ENCODE data around the gene STMND1.
A peak's percentile ranks its signal among the peaks of the same experiment; 100 is the strongest.
"Not testable (repeated sequence)": the region's sequence is repeated elsewhere in the genome, so short reads cannot be mapped to it uniquely, and the experiment has no call there.

The STMND1 gene
- long read RNA-seq, donor 1, result 0 reads
- long read RNA-seq, donor 2, result 0 reads
- long read RNA-seq, donor 3, result 0 reads
- long read RNA-seq, donor 4, result 0 reads
- long read RNA-seq, donor 5, result 0 reads
- long read RNA-seq, donor 6, result 0 reads
- long read RNA-seq, donor 7, result 0 reads
- long read RNA-seq, donor 8, result 0 reads

DNA sequence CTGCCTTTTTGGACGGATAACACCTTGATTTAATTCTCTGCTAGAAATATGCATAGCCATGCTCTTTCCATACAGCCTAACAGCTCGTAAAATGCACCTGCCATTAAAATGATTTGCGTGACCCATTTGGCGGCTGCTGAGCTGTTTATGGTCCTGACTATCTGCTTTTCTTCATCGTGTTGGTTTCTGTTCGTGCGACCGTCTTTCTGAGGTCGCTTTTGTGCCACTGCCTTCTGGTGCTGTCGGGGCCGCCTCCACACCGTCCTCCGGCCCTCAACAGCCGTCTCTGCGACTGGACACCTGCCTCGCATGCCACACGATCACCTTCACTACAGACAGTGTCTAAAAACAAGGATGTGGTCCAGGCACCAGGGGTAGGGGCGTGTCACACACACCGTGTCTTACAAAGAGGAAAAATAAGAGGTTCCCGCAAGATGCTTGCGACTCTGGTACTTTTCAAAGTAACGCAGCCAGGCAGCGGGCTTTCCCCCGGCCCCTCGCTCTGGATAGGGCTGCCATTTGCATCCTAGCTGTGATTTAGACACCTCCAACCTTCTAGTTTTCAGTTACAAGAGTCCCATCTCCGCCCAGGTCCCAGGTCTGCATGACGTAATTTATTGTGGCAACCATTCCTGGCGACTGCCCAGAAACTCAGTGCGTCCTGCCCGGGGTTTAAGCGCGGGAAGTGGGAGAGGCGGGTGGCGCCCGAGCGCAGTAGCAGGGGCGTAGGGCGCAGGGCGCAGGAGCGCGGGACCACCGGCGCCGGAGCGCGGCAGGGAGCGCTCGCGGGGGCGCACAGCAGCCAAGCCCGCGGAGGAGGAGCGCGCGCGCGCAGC, at the start of gene STMND1:
STMND1 (plus strand) TSS at position 629 of the 836 bp plus-strand sequence. CDS start 208 bp downstream, outside the sequence.
- peak; percentile 82 for DNase-seq

DNA sequence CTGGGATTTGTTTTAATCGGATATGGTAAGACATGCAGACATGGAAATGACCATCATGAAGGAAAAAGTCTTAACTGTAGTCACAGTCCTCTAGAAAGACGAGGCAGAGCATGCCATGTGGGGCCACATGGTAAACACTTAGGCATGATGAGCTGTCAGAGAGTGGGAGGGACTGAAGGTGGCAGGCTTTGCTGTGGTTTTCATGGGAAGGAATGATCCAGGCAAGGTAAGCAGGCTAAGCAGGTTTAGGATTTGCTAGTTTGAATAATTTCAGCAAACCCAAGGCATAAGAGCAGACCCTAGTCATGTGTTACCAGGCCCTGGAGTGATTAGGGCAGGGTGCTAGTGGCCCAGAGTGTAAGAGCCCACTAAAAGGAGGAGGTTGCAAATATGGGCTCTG, 47.2 kb upstream of the STMND1 start:
- DNase-seq, result no peak

DNA sequence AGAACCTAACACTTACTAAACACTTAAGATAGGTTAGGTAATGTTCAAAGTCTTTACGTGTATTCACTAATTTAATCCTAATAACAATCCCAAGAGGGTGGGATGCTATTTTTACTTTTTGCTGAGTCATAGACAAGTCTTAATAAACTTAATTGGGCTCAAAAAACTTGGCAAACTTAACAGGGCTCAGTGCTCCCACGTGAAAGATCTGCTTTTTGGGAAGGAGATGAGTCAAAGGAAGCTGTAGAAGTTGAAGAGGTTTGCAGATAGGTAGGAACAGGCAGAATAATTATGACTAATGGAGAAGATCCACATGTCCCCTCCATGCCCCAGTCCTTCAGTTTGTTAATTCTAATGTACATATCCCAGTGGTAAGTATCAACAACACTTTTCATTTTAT, 44.5 kb upstream of the STMND1 start:
- no peak for DNase-seq

- DNase-seq, result no peak
These were observed 43.3 kb upstream of the STMND1 start for GRCh38 chr6:17058550-17058949.

- no peak for DNase-seq
These were observed 42.8 kb upstream of the STMND1 start for GRCh38 chr6:17059022-17059421.

- DNase-seq, result no peak
These were observed 42.0 kb upstream of the STMND1 start for GRCh38 chr6:17059850-17060249.

GRCh38 chr6:17061097-17061496, 40.8 kb upstream of the STMND1 start:
- no peak for DNase-seq

DNA sequence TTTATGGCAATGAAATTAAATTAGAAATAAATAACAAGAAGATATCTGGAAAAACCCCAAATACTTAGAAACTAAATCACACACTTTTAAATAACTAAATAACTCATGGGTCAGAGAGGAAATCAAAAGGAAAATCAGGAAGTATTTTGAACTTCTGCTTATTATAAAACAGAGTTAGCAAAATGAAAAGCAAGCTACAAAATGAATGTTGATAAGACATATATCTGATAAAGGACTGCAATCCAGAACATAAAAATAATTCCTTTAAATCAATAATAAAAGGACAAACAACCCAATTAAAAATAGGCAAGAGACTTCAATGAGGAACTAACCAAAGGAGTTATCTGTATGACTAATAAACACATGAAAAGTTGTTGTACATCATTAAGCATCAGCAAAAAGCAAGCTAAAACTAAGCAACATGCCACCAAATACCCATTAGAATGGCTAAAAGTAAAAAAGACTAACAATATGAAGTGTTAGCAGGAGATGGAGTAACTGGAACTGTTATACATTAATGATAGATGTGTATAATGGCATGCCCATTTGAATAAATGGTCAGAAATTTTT, 38.9 kb upstream of the STMND1 start:
- no peak for DNase-seq

DNA sequence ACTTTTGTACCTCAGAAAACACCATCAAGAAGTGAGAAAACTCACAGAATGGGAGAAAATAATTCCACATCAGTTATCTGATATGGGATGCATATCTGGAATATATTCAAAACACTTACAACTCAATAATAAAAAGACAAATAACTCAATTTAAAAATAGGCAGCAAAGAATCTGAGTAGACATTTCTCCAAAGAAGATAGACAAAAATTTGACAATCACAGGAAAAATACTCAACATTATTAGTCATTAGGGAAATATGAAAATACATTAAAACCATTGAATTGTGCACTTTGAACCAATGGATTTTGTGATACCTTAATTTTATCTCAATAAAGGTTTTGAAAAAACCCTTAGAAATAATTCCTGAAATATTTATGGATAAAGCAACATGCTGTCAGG, 36.9 kb upstream of the STMND1 start:
- DNase-seq, result no peak

- DNase-seq, result no peak
These were observed 35.2 kb upstream of the STMND1 start for GRCh38 chr6:17066610-17067009.

DNA sequence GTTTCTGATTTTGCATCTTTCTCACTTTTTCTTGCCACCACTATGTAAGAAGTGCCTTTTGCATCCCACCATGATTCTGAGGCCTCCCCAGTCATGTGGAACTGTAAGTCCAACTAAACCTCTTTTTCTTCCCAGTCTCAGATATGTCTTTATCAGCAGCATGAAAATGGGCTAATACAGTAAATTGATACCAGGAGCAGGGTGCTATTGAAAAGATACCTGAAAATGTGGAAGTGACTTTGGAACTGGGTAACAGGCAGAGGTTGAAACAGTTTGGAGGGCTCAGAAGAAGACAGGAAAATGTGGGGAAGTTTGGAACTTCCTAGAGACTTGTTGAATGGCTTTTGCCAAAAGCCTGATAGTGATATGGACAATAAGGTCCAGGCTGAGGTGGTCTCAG, 32.9 kb upstream of the STMND1 start:
- DNase-seq, result not testable (repeated sequence)

GRCh38 chr6:17070400-17070799, 31.4 kb upstream of the STMND1 start:
- DNase-seq, result not testable (repeated sequence)

DNA sequence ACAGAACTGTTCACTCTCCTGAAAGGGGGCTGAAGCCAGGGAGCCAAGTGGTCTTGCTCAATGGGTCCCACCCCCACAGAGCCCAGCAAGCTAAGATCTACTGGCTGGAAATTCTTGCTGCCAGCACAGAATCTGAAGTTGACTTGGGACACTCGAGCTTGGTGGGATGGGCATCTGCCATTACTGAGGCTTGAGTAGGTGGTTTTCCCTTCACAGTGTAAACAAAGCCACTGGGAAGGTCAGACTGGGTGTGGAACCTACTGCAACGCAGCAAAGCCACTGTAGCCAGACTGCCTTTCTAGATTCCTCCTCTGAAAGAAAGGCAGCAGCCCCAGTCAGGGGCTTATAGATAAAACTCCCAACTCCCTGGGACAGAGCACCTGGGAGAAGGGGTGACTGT, 28.3 kb upstream of the STMND1 start:
- not testable (repeated sequence) for DNase-seq

DNA sequence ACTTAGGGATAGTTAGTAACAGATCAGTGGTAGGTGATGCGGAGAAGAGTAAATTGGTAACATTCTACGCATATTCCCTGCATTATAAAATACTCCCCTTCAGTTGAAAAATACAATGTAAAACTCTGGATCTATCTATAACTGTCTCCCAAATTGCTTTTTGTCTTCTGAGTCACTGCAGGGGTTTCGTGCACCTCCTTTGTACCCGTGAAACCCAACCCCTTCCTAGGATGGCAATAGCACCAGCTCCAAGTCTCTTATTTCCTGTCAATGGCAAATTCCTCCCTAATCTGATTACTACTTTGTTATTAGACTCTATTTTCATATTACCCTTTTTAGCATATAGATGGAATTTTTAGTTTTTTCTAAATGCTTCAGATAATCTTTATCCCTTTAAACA, 20.6 kb upstream of the STMND1 start:
- no peak for DNase-seq

DNA sequence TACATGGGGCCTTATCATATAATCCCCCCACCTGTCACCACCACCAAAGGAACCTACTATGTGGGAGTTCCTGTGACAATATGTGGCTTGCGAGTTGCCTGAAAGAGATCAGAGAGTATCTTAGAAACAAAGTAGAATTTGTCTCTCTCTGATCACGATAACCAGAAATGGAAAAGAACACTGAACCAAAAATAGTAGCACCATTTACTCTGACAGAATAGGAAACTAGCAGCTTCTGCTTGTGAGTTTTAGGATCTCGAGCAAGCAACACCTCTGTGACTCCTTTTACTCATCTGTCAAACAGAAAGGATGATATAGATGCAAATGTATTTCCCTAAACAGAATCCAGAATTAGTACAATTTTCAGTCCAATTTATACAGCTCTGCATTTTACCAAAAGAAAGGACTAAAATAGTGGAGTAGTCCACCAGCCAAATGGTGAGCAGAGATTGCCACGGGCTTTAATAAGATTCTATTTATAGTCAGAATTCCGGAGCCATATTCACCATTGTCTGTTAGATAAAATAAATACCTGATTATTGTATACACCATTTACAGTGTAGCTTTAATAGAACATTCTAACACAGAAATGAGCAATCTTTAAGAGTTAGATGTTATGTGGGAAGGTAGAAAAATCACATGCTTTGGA, 19.9 kb upstream of the STMND1 start:
- DNase-seq, result no peak

DNA sequence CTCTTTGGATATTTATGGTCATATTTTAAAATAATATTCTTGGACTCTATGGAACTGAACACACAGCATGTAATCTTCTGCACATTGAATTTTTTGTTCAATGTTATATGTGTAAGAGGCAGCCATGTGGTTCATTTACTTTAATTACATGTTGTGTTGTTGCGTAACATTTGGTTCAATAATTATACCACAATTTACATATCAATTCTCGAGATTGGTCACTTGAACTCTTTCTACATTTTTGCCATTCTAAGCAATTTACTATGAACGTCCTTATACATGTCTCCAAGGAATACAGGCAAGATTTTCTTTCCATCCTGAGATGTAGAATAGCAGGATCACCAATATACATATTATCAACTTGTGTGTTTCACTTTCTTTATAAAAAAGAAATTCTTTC, 18.5 kb upstream of the STMND1 start:
- DNase-seq, result no peak

GRCh38 chr6:17086469-17086868, 15.4 kb upstream of the STMND1 start:
- DNase-seq, result no peak

DNA sequence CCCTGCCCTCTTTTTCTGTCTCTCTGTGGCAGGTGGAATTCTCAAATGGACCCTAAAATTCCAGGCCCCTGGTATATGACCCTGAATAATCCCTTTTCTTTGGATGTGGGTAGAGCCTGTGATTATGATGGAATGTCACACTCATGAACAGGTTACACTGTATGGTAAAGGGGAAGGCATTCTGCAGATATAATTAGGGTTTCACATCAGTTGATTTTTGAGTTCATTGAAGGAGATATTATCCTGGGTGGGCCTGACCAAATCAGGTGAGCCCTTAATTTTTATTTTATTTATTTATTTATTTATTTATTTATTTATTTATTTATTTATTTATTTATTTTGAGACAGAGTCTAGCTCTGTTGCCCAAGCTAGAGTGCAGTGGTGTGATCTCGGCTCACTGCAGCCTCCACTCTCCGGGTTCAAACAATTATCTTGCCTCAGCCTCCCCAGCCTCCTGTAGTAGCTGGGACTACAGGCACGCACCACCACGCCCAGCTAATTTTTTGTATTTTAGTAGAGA, 13.7 kb upstream of the STMND1 start:
- DNase-seq, result no peak

GRCh38 chr6:17091122-17091521, 10.7 kb upstream of the STMND1 start:
- no peak for DNase-seq

DNA sequence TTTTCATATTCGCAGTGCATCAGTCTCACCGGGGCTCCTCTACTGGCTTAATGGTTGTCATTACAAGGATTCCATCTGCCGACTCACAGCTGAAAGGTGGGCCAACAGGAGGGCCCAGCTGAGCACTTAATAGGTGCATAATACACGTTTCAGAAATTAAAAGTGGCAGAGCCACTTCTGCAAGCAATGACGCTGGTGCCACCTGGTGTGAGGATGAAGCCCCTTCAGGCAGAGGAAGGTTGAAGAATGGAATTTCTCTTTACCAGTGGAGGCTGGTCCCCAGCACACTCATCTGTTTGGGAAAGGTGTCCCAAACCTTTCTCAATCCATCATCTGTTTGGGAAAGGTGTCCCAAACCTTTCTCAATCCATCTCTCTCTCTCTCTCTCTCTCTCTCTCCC, 8.2 kb upstream of the STMND1 start:
- DNase-seq, result no peak

- no peak for DNase-seq
These were observed 5.8 kb upstream of the STMND1 start for GRCh38 chr6:17096096-17096495.

DNA sequence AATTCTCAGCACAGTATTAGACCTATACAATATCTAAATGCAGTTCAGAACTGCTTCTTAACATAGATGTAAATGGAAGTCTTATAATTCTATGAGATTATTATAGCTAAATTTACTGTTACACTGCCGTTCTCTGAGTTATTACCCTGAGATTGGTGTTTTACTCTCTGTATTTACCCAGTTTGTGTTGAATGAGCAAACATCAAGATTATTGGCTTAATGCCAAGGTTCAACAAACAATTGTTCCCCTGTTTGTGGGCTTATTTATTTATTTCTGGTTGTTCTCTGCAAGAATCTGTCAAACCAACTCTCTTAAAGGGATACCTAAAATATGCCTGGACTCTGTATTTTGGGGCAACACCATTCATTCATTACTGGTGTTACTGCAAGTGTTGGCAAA, 5.2 kb upstream of the STMND1 start:
- DNase-seq, result no peak

GRCh38 chr6:17097982-17098381, 3.9 kb upstream of the STMND1 start:
- no peak for DNase-seq
